HUDEP-2 (cell line): ENCODE data around the gene A1CF.
A peak's percentile ranks its signal among the peaks of the same experiment; 100 is the strongest.
"Not testable (repeated sequence)": the region's sequence is repeated elsewhere in the genome, so short reads cannot be mapped to it uniquely, and the experiment has no call there.

Source experiments
- DNase-seq, 76 experiments: peaks; one replicate each; lab custom pipeline; 2025; ENCODE audit not compliant: unreplicated experiment in 76 of 76; lab: John Stamatoyannopoulos, UW

Gene A1CF

DNA sequence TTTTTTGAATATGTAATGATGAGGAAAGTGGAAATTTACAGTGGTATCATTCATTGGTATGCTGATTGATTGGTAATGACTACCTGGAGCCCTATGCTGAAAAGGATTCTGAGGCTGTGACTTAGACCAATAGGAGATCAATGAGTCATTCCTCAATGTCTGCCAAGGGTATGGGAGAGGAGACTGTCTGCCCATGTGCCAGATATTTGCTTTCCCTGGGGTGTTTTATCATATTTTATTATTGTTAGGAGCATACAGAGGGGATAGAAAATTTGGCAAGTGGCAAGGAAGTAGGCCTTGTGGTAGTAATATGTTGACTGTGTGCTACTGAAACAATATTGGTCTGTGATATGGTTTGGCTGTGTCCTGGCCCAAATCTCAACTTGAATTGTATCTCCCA lies 90.9 kb downstream of the A1CF start:
- no peak for DNase-seq

- DNase-seq: peak in 1 of 76 experiments; percentile 7
Observed at GRCh38 chr10:50788951-50789945, 96.2 kb downstream of the A1CF start.

DNA sequence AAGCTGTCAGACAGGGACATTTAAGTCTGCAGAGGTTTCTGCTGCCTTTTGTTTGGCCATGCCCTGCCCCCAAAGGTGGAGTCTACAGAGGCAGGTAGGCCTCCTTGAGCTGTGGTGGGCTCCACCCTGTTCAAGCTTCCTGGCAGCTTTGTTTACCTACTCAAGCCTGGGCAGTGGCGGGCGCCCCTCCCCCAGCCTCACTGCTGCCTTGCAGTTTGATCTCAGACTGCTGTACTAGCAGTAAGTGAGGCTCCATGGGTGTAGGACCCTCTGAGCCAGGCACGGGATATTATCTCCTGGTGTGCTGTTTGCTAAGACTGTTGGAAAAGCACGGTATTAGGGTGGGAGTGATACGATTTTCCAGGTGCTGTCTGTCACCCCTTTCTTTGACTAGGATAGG lies 97.5 kb downstream of the A1CF start:
- DNase-seq: not testable (repeated sequence)

DNA sequence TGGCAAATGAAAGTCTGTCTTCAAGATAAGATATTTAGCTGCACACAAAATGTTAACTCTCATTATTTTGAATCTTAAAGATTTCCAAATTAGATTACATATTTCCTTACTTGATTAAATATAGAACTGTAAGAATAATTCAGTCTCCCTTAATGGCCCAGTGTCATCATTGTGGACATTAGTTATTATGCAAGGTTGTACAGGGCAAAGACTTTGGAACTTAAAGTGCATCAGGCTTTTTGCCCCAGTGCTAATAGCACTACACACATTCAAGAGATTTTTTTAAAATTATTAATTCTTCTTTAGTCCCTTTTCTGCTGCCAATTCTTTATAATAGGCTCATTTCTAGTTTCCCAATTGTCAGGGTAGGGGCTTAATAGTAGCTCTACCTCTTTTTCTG lies 103.4 kb downstream of the A1CF start:
- DNase-seq: not testable (repeated sequence)

- DNase-seq: not testable (repeated sequence)
Observed at GRCh38 chr10:50780036-50780435, 105.4 kb downstream of the A1CF start.

GRCh38 chr10:50774868-50775267 lies 110.6 kb downstream of the A1CF start:
- DNase-seq: not testable (repeated sequence)

DNA sequence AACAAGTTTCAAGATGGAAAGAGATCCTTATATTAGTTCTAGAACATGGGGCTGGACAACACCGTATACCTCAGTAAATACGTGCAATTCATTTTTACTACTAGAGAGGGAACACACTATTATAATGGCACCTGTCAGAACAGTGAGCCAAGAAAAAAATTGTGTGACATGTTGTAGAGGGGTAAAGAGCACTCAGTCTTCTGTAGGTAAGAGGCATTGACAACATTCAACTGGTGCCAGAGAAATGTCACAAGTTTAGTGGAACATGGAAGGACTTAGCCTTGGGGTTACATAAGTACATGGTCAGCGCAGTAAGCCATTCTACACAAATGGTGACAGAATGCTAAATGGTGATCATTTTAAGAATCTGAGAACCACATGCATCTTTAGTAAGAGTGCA lies 113.4 kb downstream of the A1CF start:
- DNase-seq: not testable (repeated sequence)

GRCh38 chr10:50766774-50767513 lies 118.5 kb downstream of the A1CF start:
- DNase-seq: not testable (repeated sequence)
